NB4 (cell line): ENCODE results near the gene BST1.

Experiments
- CTCF ChIP-seq: IDR thresholded peaks from one replicate; pipeline ENCODE4 v1.5.1; 2012; ENCODE audit warnings: low read depth, low read length
- MAX ChIP-seq: IDR thresholded peaks from 2 replicates; pipeline ENCODE4 v1.6.1; 2011; ENCODE audit warnings: low read depth, low read length
- POLR2A ChIP-seq: IDR thresholded peaks from 2 replicates; pipeline ENCODE4 v1.6.1; 2011; ENCODE audit warnings: mild to moderate bottlenecking; ENCODE audit not compliant: insufficient read length; ENCODE audit errors: extremely low read depth

- no peak for TF ChIP-seq POLR2A
- no peak for TF ChIP-seq CTCF
- no peak for TF ChIP-seq MAX
Measured at GRCh38 chr4:15658136-15658770, 44.6 kb upstream of the BST1 start.
